Tibial artery (tissue), 4 donors: ENCODE results near the gene ATG2B.

Experiments
- DNase-seq, 2 donors: peaks; one replicate each; pipeline ENCODE4 v3.0.0-alpha.2; 2019
- H3K27ac ChIP-seq, 2 donors: fragments of 200-600 bp; sonication (generic) in 1 of 2; 1 replicate in 1 of 2; 2 replicates in 1 of 2; pipeline ENCODE4 v1.5.1; 2018 to 2019; ENCODE audit warnings: mild to moderate bottlenecking in 1 of 2
- H3K27me3 ChIP-seq, 2 donors: fragments of 200-600 bp; sonication (generic) in 1 of 2; one replicate each; pipeline versions ENCODE4 v1.5.1 to v1.6.0; 2016 to 2019
- H3K36me3 ChIP-seq, 3 donors: fragments of 200-600 bp; sonication (generic) in 2 of 3; one replicate each; pipeline ENCODE4 v1.5.1; 2016 to 2019; ENCODE audit warnings: mild to moderate bottlenecking in 2 of 3
- H3K4me1 ChIP-seq, 4 donors: fragments of 200-600 bp; sonication (generic) in 2 of 4; 1 replicate in 3 of 4; 2 replicates in 1 of 4; pipeline ENCODE4 v1.5.1; 2016 to 2019
- H3K4me3 ChIP-seq, 2 donors: fragments of 200-600 bp; sonication (generic) in 1 of 2; 1 replicate in 1 of 2; 2 replicates in 1 of 2; pipeline ENCODE4 v1.5.1; 2018 to 2019; ENCODE audit warnings: mild to moderate bottlenecking in 2 of 2
- H3K9me3 ChIP-seq, 3 donors: fragments of 200-600 bp; sonication (generic) in 1 of 3; one replicate each; pipeline ENCODE4 v1.5.1; 2016 to 2019
- CTCF ChIP-seq, 2 experiments: fragments of 200-600 bp in 1 of 2; fragments of 450-650 bp in 1 of 2; IDR thresholded peaks; one replicate each; pipeline ENCODE4 v1.5.1; 2017 to 2019; ENCODE audit warnings: antibody characterized with exemption in 2 of 2, mild to moderate bottlenecking in 1 of 2, moderate library complexity in 1 of 2
- intact Hi-C: fragments of 100-400 bp; cut with DNase I; formaldehyde crosslinking; loops from one replicate; pipeline ENCODE4 v1.15.0; 2023; ENCODE audit warnings: low total_unique reads

ATG2B gene

GRCh38 chr14:96252323-96252998, 110.7 kb downstream of the ATG2B start:
- peaks cover 0 to 48% of the 10 kb centered on the region in 2 donors for H3K27me3 ChIP-seq
- H3K9me3 ChIP-seq, result no peaks in the 10 kb centered on the region
- no peaks in the 10 kb centered on the region for H3K36me3 ChIP-seq
- no peaks in the 10 kb centered on the region for H3K4me1 ChIP-seq
- intact Hi-C loops, result no loop called here
- no peak for TF ChIP-seq CTCF (IDR thresholded peaks at IDR 0.05)
- no peak overlapping the region for H3K4me3 ChIP-seq
- DNase-seq, result no peak
- H3K27ac ChIP-seq, result no peak overlapping the region

- intact Hi-C loops, result no loop called here
- no peak for TF ChIP-seq CTCF (IDR thresholded peaks at IDR 0.05)
- Histone ChIP-seq H3K4me3 (no peak overlapping the region), H3K27me3 (peaks cover 0 to 43% of the 10 kb centered on the region in 2 donors), H3K4me1 (no peaks in the 10 kb centered on the region), H3K27ac (no peak overlapping the region), H3K36me3 (no peaks in the 10 kb centered on the region), H3K9me3 (no peaks in the 10 kb centered on the region)
- DNase-seq, result no peak
These were observed 111.4 kb downstream of the ATG2B start for GRCh38 chr14:96251656-96252155.

DNA sequence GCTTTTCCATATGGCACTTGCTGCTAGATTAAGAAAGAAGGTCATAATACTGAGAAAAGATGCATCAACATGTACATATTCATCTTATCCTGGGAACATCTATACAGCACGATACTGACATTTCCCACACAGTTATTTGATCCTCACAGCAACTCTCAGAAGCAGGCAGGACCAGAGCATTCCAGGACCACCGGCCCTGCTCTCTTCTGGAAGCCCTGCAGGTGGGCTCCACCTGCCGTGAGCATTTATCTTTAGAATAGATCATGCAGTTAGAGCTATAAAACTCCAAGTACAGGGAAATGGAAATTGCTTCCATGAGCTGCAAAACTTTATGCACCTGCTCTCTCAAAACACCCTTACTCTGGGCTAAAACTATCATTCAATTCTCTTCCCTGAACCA, 112.7 kb downstream of the ATG2B start:
- H3K9me3 ChIP-seq, result no peaks in the 10 kb centered on the region
- H3K27ac ChIP-seq, result no peak overlapping the region
- H3K36me3 ChIP-seq, result no peaks in the 10 kb centered on the region
- no peak for TF ChIP-seq CTCF (IDR thresholded peaks at IDR 0.05)
- DNase-seq, result no peak
- intact Hi-C loops, result no loop called here
- no peaks in the 10 kb centered on the region for H3K4me1 ChIP-seq
- no peak overlapping the region for H3K4me3 ChIP-seq
- H3K27me3 ChIP-seq, result peaks cover 0 to 40% of the 10 kb centered on the region in 2 donors

DNA sequence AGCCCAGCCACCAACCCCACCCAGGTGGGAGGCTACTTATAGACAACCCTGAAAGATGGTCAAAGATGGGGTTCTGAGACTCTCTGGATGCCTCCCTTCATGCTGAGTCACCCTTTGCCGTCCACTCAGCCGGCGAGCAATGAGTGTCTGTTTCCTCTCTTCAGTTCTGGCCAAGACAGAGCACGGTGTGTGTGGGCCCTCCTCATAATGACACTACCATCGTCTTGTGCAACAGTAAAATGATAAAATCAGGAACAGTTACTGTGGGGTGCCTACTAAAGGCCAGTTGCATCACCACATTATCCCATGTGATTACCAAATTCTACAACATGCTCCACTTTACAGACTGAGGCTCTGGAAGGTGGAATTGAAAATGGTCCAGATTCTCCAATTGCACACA, 114.1 kb downstream of the ATG2B start:
- peaks cover 0 to 32% of the 10 kb centered on the region in 2 donors for H3K27me3 ChIP-seq
- H3K36me3 ChIP-seq, result no peaks in the 10 kb centered on the region
- no peak overlapping the region for H3K4me3 ChIP-seq
- intact Hi-C loops, result no loop called here
- DNase-seq, result peak in 1 of 2 donors; percentile 61
- H3K27ac ChIP-seq, result no peak overlapping the region
- H3K4me1 ChIP-seq, result no peaks in the 10 kb centered on the region
- H3K9me3 ChIP-seq, result no peaks in the 10 kb centered on the region
- no peak for TF ChIP-seq CTCF (IDR thresholded peaks at IDR 0.05)

DNA sequence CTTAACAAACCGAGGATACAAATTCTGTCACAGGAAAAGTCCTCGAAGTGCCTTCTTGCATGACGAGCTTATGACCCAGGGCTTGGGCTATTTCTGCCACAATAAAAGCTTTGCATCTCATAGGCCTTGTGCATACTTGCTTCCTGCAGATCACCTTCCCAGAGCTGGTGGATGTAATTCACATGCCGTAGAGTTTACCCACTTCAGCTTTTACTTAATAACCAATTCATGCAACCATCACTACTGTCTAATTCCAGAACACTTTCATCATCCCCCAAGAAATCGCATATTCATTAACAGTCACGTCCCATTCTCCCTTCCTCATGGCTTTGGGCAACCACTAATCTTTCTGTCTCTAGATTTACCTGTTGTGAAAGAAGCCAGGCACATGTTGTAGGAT, 116.1 kb downstream of the ATG2B start:
- H3K9me3 ChIP-seq, result no peaks in the 10 kb centered on the region
- no peak for DNase-seq
- no peak overlapping the region for H3K4me3 ChIP-seq
- TF ChIP-seq CTCF (IDR thresholded peaks at IDR 0.05), result no peak
- H3K27me3 ChIP-seq, result peaks cover 0 to 20% of the 10 kb centered on the region in 2 donors
- intact Hi-C loops, result no loop called here
- H3K27ac ChIP-seq, result no peak overlapping the region
- H3K4me1 ChIP-seq, result no peaks in the 10 kb centered on the region
- no peaks in the 10 kb centered on the region for H3K36me3 ChIP-seq

- no peak overlapping the region for H3K27ac ChIP-seq
- H3K4me3 ChIP-seq, result no peak overlapping the region
- peak in 1 of 2 donors; percentile 35 for DNase-seq
- no peaks in the 10 kb centered on the region for H3K9me3 ChIP-seq
- no peaks in the 10 kb centered on the region for H3K36me3 ChIP-seq
- H3K4me1 ChIP-seq, result no peaks in the 10 kb centered on the region
- peaks cover 0 to 17% of the 10 kb centered on the region in 2 donors for H3K27me3 ChIP-seq
- intact Hi-C loops, result no loop called here
- TF ChIP-seq CTCF (IDR thresholded peaks at IDR 0.05), result no peak
These were observed 116.6 kb downstream of the ATG2B start for GRCh38 chr14:96246539-96246847.
